ENCODE measurements around the gene ITPA.

DNA sequence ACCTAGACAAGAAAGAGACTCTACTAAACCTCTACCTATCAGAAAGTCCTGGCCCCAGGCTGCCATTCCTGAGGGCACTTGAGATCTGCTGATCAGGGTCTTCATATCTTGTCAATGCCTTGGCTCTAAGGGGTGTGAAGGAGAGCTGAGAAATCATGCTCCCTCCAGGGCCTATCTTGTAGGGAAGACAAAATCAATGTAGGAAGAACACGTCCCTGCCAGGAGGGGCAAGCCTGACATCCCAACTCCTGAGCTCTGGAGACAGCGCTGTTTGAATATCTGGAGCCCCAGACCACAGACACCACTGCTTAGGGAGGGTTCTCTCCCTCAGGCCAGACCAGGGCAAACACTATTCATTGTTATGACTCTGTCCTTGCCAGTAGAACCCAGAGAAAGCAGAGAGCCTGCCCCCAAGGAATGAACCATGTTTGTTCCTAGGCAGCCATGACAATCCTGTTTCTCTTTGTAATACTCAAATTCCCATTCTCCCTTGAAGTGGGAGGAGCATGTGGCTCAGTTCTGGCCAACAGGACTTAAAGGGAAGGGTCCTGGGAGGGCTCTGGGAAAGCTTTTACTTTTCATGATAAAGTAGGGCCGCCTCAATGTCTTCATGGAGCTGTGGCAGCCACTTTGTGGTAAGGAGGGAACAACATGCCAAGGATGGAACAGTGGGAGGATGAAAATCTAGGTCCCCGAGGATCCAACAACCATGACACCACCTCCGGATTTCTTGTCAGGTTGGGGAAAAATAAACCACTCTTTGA is 47.8 kb upstream of the ITPA start:
- TF ChIP-seq, protein P1, sequence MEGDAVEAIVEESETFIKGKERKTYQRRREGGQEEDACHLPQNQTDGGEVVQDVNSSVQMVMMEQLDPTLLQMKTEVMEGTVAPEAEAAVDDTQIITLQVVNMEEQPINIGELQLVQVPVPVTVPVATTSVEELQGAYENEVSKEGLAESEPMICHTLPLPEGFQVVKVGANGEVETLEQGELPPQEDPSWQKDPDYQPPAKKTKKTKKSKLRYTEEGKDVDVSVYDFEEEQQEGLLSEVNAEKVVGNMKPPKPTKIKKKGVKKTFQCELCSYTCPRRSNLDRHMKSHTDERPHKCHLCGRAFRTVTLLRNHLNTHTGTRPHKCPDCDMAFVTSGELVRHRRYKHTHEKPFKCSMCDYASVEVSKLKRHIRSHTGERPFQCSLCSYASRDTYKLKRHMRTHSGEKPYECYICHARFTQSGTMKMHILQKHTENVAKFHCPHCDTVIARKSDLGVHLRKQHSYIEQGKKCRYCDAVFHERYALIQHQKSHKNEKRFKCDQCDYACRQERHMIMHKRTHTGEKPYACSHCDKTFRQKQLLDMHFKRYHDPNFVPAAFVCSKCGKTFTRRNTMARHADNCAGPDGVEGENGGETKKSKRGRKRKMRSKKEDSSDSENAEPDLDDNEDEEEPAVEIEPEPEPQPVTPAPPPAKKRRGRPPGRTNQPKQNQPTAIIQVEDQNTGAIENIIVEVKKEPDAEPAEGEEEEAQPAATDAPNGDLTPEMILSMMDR (IDR thresholded peaks at IDR 0.05; ENCODE audit: borderline replicate concordance, extremely low read depth, low read length, poor library complexity, severe bottlenecking): no peak
- no peak for TF ChIP-seq EZH2 (IDR thresholded peaks at IDR 0.05; ENCODE audit: borderline replicate concordance, low read depth, low read length, severe bottlenecking)
